RPMI7951 (cell line): ENCODE data around the gene RGS1. TPM values are rescaled to one million over a fixed set of nuclear protein-coding genes. Genes with fewer than 3 reads are reported as not detected.

ENCODE experiments used
- DNase-seq: peaks from one replicate; pipeline ENCODE4 v3.0.0-alpha.2; 2012; ENCODE audit warnings: low read depth
- total RNA-seq: library from RNA; depleted of rRNA; stranded (reverse); fragments of >200 nt; shearing (Covaris generic); gene quantifications from 2 replicates; pipeline ENCODE4 v1.2.3, GENCODE V29; 2014

Gene RGS1
- total RNA-seq, 1 experiment from 2014 or later, result 62.4 TPM

GRCh38 chr1:192553741-192554140 lies 21.8 kb upstream of the RGS1 start:
- no peak for DNase-seq

GRCh38 chr1:192554904-192555303 lies 20.7 kb upstream of the RGS1 start:
- DNase-seq, result peak; percentile 54

- peak; percentile 44 for DNase-seq
These were observed 20.2 kb upstream of the RGS1 start for GRCh38 chr1:192555399-192555798.

- DNase-seq, result peak; percentile 63
These were observed 17.6 kb upstream of the RGS1 start for GRCh38 chr1:192557841-192558595.

GRCh38 chr1:192559115-192560006 lies 16.2 kb upstream of the RGS1 start:
- DNase-seq, result peak; percentile 99

- DNase-seq, result no peak
These were observed 14.3 kb upstream of the RGS1 start for GRCh38 chr1:192561301-192561700.

- no peak for DNase-seq
These were observed 12.4 kb upstream of the RGS1 start for GRCh38 chr1:192563129-192563528.

GRCh38 chr1:192564099-192564498 lies 11.5 kb upstream of the RGS1 start:
- no peak for DNase-seq

GRCh38 chr1:192565946-192566345 lies 9.6 kb upstream of the RGS1 start:
- DNase-seq, result no peak

- DNase-seq, result no peak
These were observed 8.9 kb upstream of the RGS1 start for GRCh38 chr1:192566657-192567056.

- DNase-seq, result no peak
These were observed 7.5 kb upstream of the RGS1 start for GRCh38 chr1:192568063-192568462.

GRCh38 chr1:192571668-192572067 lies 3.9 kb upstream of the RGS1 start:
- DNase-seq, result no peak

GRCh38 chr1:192573499-192573898 lies 2.1 kb upstream of the RGS1 start:
- peak; percentile 74 for DNase-seq

- DNase-seq, result no peak
These were observed 1.5 kb upstream of the RGS1 start for GRCh38 chr1:192574073-192574472.

GRCh38 chr1:192576190-192577144 lies 894 bp downstream of the RGS1 start:
- DNase-seq, result no peak

- no peak for DNase-seq
These were observed 1.9 kb downstream of the RGS1 start for GRCh38 chr1:192577145-192578140.

- no peak for DNase-seq
These were observed 2.8 kb downstream of the RGS1 start for GRCh38 chr1:192578144-192578909.

GRCh38 chr1:192579010-192579738 lies 3.6 kb downstream of the RGS1 start:
- DNase-seq, result peak; percentile 87

- DNase-seq, result peak; percentile 76
These were observed 4.9 kb downstream of the RGS1 start for GRCh38 chr1:192580351-192580962.
